Fibroblast of skin of left quadriceps (primary cell): ENCODE results near the gene FXYD4.
"Not testable (repeated sequence)": the region's sequence is repeated elsewhere in the genome, so short reads cannot be mapped to it uniquely, and the experiment has no call there.

ENCODE experiments used
- DNase-seq, 2 experiments: peaks; one replicate each; pipeline ENCODE4 v3.0.0-alpha.2; 2013; ENCODE audit warnings: low read depth in 2 of 2

FXYD4 gene

GRCh38 chr10:43375401-43376020, 4.1 kb downstream of the FXYD4 start:
- DNase-seq, result no peak

GRCh38 chr10:43376046-43376635, 4.7 kb downstream of the FXYD4 start:
- DNase-seq, result no peak

GRCh38 chr10:43376828-43377423, 5.5 kb downstream of the FXYD4 start:
- DNase-seq, result no peak

GRCh38 chr10:43377424-43377883, 6.0 kb downstream of the FXYD4 start:
- DNase-seq, result no peak

GRCh38 chr10:43380610-43381222, 9.3 kb downstream of the FXYD4 start:
- peak; percentile 23 to 30 for DNase-seq

- DNase-seq, result no peak
These were observed 12.0 kb downstream of the FXYD4 start for GRCh38 chr10:43383204-43383971.

GRCh38 chr10:43384252-43385221, 13.1 kb downstream of the FXYD4 start:
- no peak for DNase-seq

GRCh38 chr10:43385412-43386004, 14.1 kb downstream of the FXYD4 start:
- no peak for DNase-seq

GRCh38 chr10:43386549-43386948, 15.1 kb downstream of the FXYD4 start:
- DNase-seq, result no peak

GRCh38 chr10:43386981-43387677, 15.7 kb downstream of the FXYD4 start:
- no peak for DNase-seq

GRCh38 chr10:43387678-43388032, 16.2 kb downstream of the FXYD4 start:
- DNase-seq, result no peak

GRCh38 chr10:43389867-43390266, 18.4 kb downstream of the FXYD4 start:
- DNase-seq, result no peak

- no peak for DNase-seq
These were observed 18.9 kb downstream of the FXYD4 start for GRCh38 chr10:43390333-43390732.

- DNase-seq, result peak in 1 of 2 experiments; percentile 18
These were observed 19.3 kb downstream of the FXYD4 start for GRCh38 chr10:43390759-43391158.

- DNase-seq, result no peak
These were observed 20.1 kb downstream of the FXYD4 start for GRCh38 chr10:43391496-43391895.

GRCh38 chr10:43392748-43393147, 21.3 kb downstream of the FXYD4 start:
- no peak for DNase-seq

GRCh38 chr10:43393186-43393585, 21.8 kb downstream of the FXYD4 start:
- DNase-seq, result not testable (repeated sequence)

GRCh38 chr10:43393606-43394360, 22.3 kb downstream of the FXYD4 start:
- no peak for DNase-seq

GRCh38 chr10:43394868-43395267, 23.4 kb downstream of the FXYD4 start:
- DNase-seq, result no peak
